ENCODE measurements around the gene JARID2.

DNA sequence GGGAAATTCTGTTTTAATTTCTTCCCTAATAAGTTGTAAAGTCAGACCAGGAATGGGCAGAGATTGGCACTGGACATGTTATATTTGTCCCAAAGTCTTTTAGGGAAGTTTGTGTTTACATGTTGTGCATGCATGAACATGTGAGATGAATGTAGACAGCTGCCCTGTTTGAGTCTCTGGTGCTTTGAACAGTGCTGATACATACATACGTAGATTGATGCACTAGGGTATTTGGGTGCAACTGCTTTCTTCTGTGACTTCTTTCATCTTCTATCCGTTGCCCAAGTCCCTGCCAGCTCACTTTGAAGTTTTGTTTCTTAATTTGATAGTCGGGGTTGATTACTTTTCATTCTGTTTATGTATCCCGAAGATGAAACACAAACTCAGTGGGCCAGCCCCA lies 216.4 kb downstream of the JARID2 start:
- TF ChIP-seq, protein P1, sequence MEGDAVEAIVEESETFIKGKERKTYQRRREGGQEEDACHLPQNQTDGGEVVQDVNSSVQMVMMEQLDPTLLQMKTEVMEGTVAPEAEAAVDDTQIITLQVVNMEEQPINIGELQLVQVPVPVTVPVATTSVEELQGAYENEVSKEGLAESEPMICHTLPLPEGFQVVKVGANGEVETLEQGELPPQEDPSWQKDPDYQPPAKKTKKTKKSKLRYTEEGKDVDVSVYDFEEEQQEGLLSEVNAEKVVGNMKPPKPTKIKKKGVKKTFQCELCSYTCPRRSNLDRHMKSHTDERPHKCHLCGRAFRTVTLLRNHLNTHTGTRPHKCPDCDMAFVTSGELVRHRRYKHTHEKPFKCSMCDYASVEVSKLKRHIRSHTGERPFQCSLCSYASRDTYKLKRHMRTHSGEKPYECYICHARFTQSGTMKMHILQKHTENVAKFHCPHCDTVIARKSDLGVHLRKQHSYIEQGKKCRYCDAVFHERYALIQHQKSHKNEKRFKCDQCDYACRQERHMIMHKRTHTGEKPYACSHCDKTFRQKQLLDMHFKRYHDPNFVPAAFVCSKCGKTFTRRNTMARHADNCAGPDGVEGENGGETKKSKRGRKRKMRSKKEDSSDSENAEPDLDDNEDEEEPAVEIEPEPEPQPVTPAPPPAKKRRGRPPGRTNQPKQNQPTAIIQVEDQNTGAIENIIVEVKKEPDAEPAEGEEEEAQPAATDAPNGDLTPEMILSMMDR (IDR thresholded peaks at IDR 0.05; ENCODE audit: low read depth, low read length) = no peak
- TF ChIP-seq MYC (IDR thresholded peaks at IDR 0.05; ENCODE audit: low read depth, low read length) = no peak
- TF ChIP-seq, protein P2, sequence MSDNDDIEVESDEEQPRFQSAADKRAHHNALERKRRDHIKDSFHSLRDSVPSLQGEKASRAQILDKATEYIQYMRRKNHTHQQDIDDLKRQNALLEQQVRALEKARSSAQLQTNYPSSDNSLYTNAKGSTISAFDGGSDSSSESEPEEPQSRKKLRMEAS (IDR thresholded peaks at IDR 0.05; ENCODE audit: low read depth, low read length) = no peak
- no peak for TF ChIP-seq POLR2A (IDR thresholded peaks at IDR 0.05; ENCODE audit: extremely low read depth, insufficient read length)

Measured in NB4 (cell line).